ENCODE results near the gene SETBP1. TPM values are rescaled to one million over a fixed set of nuclear protein-coding genes. Genes with fewer than 3 reads are reported as not detected.

SETBP1 gene
- total RNA-seq, 1 donor from 2014 or later, result 25.8 TPM

GRCh38 chr18:44927127-44927849 is 246.6 kb downstream of the SETBP1 start:
- Histone ChIP-seq H3K36me3 (no peaks in the 10 kb centered on the region), H3K27ac (no peak overlapping the region)

GRCh38 chr18:44934901-44935300 is 254.2 kb downstream of the SETBP1 start:
- Histone ChIP-seq H3K4me1 (no peaks in the 10 kb centered on the region), H3K27ac (no peak overlapping the region), H3K36me3 (no peaks in the 10 kb centered on the region), H3K4me3 (no peak overlapping the region), H3K27me3 (ENCODE audit: low read depth) (no peaks in the 10 kb centered on the region), H3K9me3 (no peaks in the 10 kb centered on the region)
- ATAC-seq, result no peak
- intact Hi-C loops (cut with DNase I), result no loop called here
- DNase-seq, result no peak
- TF ChIP-seq, protein P1, sequence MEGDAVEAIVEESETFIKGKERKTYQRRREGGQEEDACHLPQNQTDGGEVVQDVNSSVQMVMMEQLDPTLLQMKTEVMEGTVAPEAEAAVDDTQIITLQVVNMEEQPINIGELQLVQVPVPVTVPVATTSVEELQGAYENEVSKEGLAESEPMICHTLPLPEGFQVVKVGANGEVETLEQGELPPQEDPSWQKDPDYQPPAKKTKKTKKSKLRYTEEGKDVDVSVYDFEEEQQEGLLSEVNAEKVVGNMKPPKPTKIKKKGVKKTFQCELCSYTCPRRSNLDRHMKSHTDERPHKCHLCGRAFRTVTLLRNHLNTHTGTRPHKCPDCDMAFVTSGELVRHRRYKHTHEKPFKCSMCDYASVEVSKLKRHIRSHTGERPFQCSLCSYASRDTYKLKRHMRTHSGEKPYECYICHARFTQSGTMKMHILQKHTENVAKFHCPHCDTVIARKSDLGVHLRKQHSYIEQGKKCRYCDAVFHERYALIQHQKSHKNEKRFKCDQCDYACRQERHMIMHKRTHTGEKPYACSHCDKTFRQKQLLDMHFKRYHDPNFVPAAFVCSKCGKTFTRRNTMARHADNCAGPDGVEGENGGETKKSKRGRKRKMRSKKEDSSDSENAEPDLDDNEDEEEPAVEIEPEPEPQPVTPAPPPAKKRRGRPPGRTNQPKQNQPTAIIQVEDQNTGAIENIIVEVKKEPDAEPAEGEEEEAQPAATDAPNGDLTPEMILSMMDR (IDR thresholded peaks at IDR 0.05), result no peak

More at GRCh38 chr18:44927127-44927849, 246.6 kb downstream of the SETBP1 start:
- no peaks in the 10 kb centered on the region for H3K27me3 ChIP-seq (ENCODE audit: low read depth)
- DNase-seq, result no peak
- no peaks in the 10 kb centered on the region for H3K9me3 ChIP-seq
- TF ChIP-seq, protein P1 (IDR thresholded peaks at IDR 0.05), result no peak
- H3K4me1 ChIP-seq, result no peaks in the 10 kb centered on the region
- ATAC-seq, result no peak
- no peak overlapping the region for H3K4me3 ChIP-seq
- intact Hi-C loops (cut with DNase I), result no loop called here

GRCh38 chr18:44935455-44935854 is 254.8 kb downstream of the SETBP1 start:
- DNase-seq (no peak), ATAC-seq (no peak)
- no peaks in the 10 kb centered on the region for H3K36me3 ChIP-seq
- H3K27ac ChIP-seq, result no peak overlapping the region
- H3K9me3 ChIP-seq, result no peaks in the 10 kb centered on the region
- H3K4me3 ChIP-seq, result no peak overlapping the region
- no peaks in the 10 kb centered on the region for H3K27me3 ChIP-seq (ENCODE audit: low read depth)
- H3K4me1 ChIP-seq, result no peaks in the 10 kb centered on the region
- TF ChIP-seq, protein P1 (IDR thresholded peaks at IDR 0.05), result no peak
- intact Hi-C loops (cut with DNase I), result no loop called here

DNA sequence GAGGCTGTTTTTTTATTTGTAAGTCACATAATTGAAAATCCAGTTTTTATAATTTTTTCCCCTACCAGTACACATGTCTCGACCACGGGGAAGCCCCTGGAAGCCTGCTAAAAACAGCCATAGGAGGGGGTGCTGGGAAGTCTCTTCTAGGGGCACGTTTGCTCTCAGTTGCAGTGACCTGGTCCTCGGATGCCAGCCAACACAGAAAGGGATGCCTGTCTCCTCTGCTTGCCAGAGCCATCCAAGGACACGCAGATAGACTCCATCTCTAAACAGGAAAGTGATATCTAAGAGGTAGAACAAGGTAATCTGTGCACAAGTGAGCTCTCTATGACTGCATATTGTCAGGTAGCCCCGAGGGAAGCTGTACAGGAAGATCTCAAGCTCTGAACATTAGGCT is 255.8 kb downstream of the SETBP1 start:
- no peaks in the 10 kb centered on the region for H3K9me3 ChIP-seq
- H3K4me1 ChIP-seq, result no peaks in the 10 kb centered on the region
- intact Hi-C loops (cut with DNase I), result no loop called here
- H3K27ac ChIP-seq, result no peak overlapping the region
- TF ChIP-seq, protein P1 (IDR thresholded peaks at IDR 0.05), result no peak
- H3K27me3 ChIP-seq (ENCODE audit: low read depth), result no peaks in the 10 kb centered on the region
- ATAC-seq, result no peak
- no peaks in the 10 kb centered on the region for H3K36me3 ChIP-seq
- no peak overlapping the region for H3K4me3 ChIP-seq
- DNase-seq, result no peak

DNA sequence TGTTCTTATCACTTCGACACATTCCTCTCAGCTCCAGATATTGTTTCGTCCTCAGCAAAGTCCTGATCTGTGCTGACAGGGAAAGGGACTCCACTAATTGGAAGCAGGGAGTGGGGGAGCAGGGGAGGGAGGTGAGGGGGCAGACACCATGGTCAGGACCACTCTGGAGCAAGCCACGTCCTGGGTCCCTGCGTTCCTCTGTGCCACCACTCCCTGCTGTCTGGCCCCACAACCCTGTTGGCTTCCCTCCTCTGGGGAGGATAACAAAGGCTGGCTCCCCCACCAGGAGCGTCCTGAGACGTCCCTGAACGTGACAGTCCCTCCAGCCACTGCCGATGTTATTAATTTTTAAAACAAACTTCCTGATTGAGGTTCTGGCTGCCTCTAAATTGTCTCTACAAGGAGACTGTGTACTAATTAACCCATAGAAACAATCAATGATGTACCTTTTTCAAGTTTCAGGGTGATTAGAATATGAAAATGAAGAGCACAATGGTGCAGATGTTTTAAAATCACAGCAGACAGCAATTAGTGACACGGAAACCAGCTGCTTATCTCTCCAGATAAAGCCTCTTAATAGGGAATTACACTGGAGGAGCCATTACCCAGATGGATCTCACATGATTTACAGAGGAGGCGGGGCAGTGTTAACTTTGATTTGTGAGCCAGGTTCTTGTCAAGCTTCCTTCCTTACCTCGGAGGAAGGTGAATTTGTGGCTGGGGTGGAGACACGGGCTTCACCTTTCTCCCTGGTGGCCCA is 257.5 kb downstream of the SETBP1 start:
- H3K36me3 ChIP-seq, result no peaks in the 10 kb centered on the region

More for the DNA sequence above, 257.5 kb downstream of the SETBP1 start:
- Histone ChIP-seq H3K27me3 (ENCODE audit: low read depth) (no peaks in the 10 kb centered on the region), H3K4me1 (peaks cover 5% of the 10 kb centered on the region), H3K27ac (no peak overlapping the region), H3K4me3 (no peak overlapping the region), H3K9me3 (no peaks in the 10 kb centered on the region)
- peak in 1 of 2 donors; percentile 34 for ATAC-seq
- TF ChIP-seq, protein P1 (IDR thresholded peaks at IDR 0.05), result no peak
- DNase-seq, result no peak
- intact Hi-C loops (cut with DNase I), result no loop called here

Measured in lower lobe of right lung (tissue), 2 donors.